Thyroid gland (tissue), 4 donors: ENCODE data around the gene ZBTB16.

ENCODE experiments used
- POLR2A ChIP-seq, 2 donors: fragments of 450-650 bp; IDR thresholded peaks; one replicate each; pipeline ENCODE4 v1.6.1; 2017; ENCODE audit warnings: antibody characterized with exemption in 2 of 2, mild to moderate bottlenecking in 2 of 2, moderate library complexity in 1 of 2
- TF ChIP-seq, protein P1 (sequence below), 6 experiments: fragments of 200-600 bp in 3 of 6; fragments of 450-650 bp in 3 of 6; sonication (generic) in 3 of 6; IDR thresholded peaks; one replicate each; pipeline ENCODE4 v1.5.1; 2016 to 2019; ENCODE audit warnings: antibody characterized with exemption in 6 of 6, mild to moderate bottlenecking in 2 of 6, inconsistent platforms in 1 of 6, moderate library complexity in 1 of 6

DNA sequence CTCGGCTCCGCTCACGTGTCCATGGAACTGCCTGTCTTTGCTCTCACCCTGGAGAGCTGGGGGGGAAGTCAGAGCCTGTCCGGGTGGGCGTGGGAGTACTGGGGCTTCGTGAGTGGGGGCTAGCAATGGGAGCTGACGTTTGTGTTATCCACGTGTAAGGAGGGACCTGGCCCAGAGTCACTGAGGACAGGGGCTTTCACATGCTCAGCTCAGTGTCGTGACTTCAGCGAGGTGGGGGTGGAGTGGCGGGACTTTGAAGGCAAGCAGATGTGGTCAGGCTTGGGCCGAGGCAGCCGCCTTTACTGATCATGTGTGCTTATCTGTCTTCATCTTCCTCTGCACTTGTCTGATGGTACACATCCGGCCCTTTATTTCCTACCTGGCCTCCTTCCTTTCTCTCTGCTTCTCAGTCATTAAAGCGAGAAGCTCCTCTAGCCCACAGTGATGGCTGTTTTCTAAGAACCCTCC lies 123.6 kb downstream of the ZBTB16 start:
- TF ChIP-seq, protein P1, sequence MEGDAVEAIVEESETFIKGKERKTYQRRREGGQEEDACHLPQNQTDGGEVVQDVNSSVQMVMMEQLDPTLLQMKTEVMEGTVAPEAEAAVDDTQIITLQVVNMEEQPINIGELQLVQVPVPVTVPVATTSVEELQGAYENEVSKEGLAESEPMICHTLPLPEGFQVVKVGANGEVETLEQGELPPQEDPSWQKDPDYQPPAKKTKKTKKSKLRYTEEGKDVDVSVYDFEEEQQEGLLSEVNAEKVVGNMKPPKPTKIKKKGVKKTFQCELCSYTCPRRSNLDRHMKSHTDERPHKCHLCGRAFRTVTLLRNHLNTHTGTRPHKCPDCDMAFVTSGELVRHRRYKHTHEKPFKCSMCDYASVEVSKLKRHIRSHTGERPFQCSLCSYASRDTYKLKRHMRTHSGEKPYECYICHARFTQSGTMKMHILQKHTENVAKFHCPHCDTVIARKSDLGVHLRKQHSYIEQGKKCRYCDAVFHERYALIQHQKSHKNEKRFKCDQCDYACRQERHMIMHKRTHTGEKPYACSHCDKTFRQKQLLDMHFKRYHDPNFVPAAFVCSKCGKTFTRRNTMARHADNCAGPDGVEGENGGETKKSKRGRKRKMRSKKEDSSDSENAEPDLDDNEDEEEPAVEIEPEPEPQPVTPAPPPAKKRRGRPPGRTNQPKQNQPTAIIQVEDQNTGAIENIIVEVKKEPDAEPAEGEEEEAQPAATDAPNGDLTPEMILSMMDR (IDR thresholded peaks at IDR 0.05) = no peak
- TF ChIP-seq POLR2A (IDR thresholded peaks at IDR 0.05) = no peak
